Mesendoderm (in vitro differentiated cells): Measurements from ENCODE around the gene HDAC11.

Experiments used
- DNase-seq: peaks from one replicate; pipeline ENCODE4 v3.0.0; 2013
- H2AK5ac ChIP-seq: 2 replicates; pipeline ENCODE4 v1.6.1; 2013; ENCODE audit warnings: low read length, inconsistent platforms
- H2BK120ac ChIP-seq: 2 replicates; pipeline ENCODE4 v1.6.1; 2013; ENCODE audit warnings: low read depth, mild to moderate bottlenecking, low read length, moderate library complexity, mixed read lengths
- H2BK15ac ChIP-seq: replicated peaks from 2 replicates; pipeline ENCODE4 v1.6.1; 2013; ENCODE audit warnings: low read depth, mild to moderate bottlenecking, moderate library complexity
- H2BK5ac ChIP-seq: 2 replicates; pipeline ENCODE4 v1.6.1; 2013; ENCODE audit warnings: low read length, inconsistent platforms
- H3K18ac ChIP-seq: 2 replicates; pipeline ENCODE4 v1.6.1; 2013; ENCODE audit warnings: mild to moderate bottlenecking, low read length, mixed read lengths
- H3K23ac ChIP-seq: one replicate; pipeline ENCODE4 v1.6.1; 2013; ENCODE audit warnings: low read length
- H3K27ac ChIP-seq: 2 replicates; pipeline ENCODE4 v1.5.1; 2013; ENCODE audit warnings: low read depth, mild to moderate bottlenecking, inconsistent platforms, low read length, moderate library complexity
- H3K27me3 ChIP-seq: 2 replicates; pipeline ENCODE4 v1.6.1; 2013; ENCODE audit warnings: low read length, control low read depth, mild to moderate bottlenecking, inconsistent platforms; ENCODE audit not compliant: insufficient read depth, poor library complexity
- H3K36me3 ChIP-seq: 2 replicates; pipeline ENCODE4 v1.6.1; 2013; ENCODE audit warnings: low read length, inconsistent platforms; ENCODE audit not compliant: control insufficient read depth, insufficient read depth
- H3K4ac ChIP-seq: one replicate; pipeline ENCODE4 v1.6.1; 2013; ENCODE audit warnings: low read depth, mild to moderate bottlenecking, low read length, moderate library complexity
- H3K4me1 ChIP-seq: 2 replicates; pipeline ENCODE4 v1.6.1; 2013; ENCODE audit warnings: low read depth, low read length, inconsistent platforms; ENCODE audit not compliant: control insufficient read depth
- H3K4me2 ChIP-seq: 2 replicates; pipeline ENCODE4 v1.6.1; 2013; ENCODE audit warnings: low read length
- H3K4me3 ChIP-seq: 2 replicates; pipeline ENCODE4 v1.5.1; 2013; ENCODE audit warnings: mild to moderate bottlenecking, low read length
- H3K56ac ChIP-seq: one replicate; pipeline ENCODE4 v1.6.1; 2013; ENCODE audit warnings: low read length
- H3K79me1 ChIP-seq: 2 replicates; pipeline ENCODE4 v1.6.1; 2013; ENCODE audit warnings: low read length, inconsistent platforms
- H3K79me2 ChIP-seq: 2 replicates; pipeline ENCODE4 v1.6.1; 2013; ENCODE audit warnings: mild to moderate bottlenecking, low read length; ENCODE audit not compliant: control insufficient read depth, insufficient read depth
- H3K9ac ChIP-seq: 2 replicates; pipeline ENCODE4 v1.6.1; 2013; ENCODE audit warnings: low read length, inconsistent platforms
- H4K5ac ChIP-seq: one replicate; pipeline ENCODE4 v1.6.1; 2013; ENCODE audit warnings: low read length
- H4K8ac ChIP-seq: one replicate; pipeline ENCODE4 v1.6.1; 2013; ENCODE audit warnings: low read depth, mild to moderate bottlenecking, control low read depth, low read length, moderate library complexity
- WGBS: extraction: QIAGEN DNeasy Blood & Tissue Kit; methylation state at CpG from one replicate; pipeline ENCODE4 v1.1.7; 2013; ENCODE audit warnings: low lambda C conversion rate, missing lambda C conversion rate; ENCODE audit not compliant: insufficient coverage; ENCODE audit errors: extremely low coverage; 5-methylcytosine and 5-hydroxymethylcytosine counted together

Gene HDAC11

DNA sequence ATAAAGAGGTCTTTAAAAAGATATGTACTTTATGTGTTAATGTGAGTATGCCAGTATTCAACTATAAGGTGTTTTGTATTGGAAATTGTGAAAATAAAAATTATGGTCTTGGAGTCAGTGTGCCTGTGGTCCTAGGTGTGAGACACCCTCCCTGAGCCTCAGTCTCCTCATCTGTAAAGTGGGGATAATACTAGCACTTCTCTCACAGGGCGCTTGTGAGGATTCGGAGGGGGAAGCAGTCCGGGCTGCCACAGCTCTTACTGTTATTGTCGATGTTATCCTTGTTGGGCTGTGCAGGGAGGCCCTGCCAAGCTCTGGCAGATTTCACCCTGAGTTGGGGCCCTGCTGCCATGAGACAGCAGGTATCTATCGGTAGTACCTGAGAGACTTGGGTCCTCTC lies 42.1 kb downstream of the HDAC11 start:
- Histone ChIP-seq H3K23ac (no peak overlapping the region), H2AK5ac (no peak overlapping the region), H4K5ac (no peak overlapping the region), H2BK120ac (no peak overlapping the region), H3K9ac (no peak overlapping the region), H3K27ac (no peak overlapping the region), H4K8ac (no peak overlapping the region), H3K18ac (no peak overlapping the region), H3K79me1 (no peaks in the 10 kb centered on the region), H2BK15ac (no peak overlapping the region), H3K4me1 (no peaks in the 10 kb centered on the region), H2BK5ac (no peak overlapping the region), H3K4me3 (no peak overlapping the region), H3K79me2 (no peaks in the 10 kb centered on the region), H3K4me2 (no peak overlapping the region), H3K27me3 (no peaks in the 10 kb centered on the region), H3K56ac (no peak overlapping the region), H3K36me3 (no peaks in the 10 kb centered on the region), H3K4ac (no peak overlapping the region)
- no peak for DNase-seq
- WGBS: no CpG with 5 or more reads among the region's 5 CpGs

GRCh38 chr3:13524979-13525669 lies 45.0 kb downstream of the HDAC11 start:
- Histone ChIP-seq H3K27me3 (no peaks in the 10 kb centered on the region), H4K5ac (no peak overlapping the region), H3K27ac (no peak overlapping the region), H2BK15ac (no peak overlapping the region), H4K8ac (no peak overlapping the region), H2AK5ac (no peak overlapping the region), H3K4me2 (no peak overlapping the region), H3K56ac (no peak overlapping the region), H2BK120ac (no peak overlapping the region), H3K4ac (no peak overlapping the region), H3K79me2 (no peaks in the 10 kb centered on the region), H3K79me1 (no peaks in the 10 kb centered on the region), H3K4me1 (no peaks in the 10 kb centered on the region), H3K4me3 (no peak overlapping the region), H3K9ac (no peak overlapping the region), H3K23ac (no peak overlapping the region), H3K18ac (no peak overlapping the region), H2BK5ac (no peak overlapping the region), H3K36me3 (no peaks in the 10 kb centered on the region)
- no peak for DNase-seq
- no CpG with 5 or more reads among the region's 10 CpGs for WGBS

- Histone ChIP-seq H3K4me2 (no peak overlapping the region), H2BK5ac (no peak overlapping the region), H2BK15ac (no peak overlapping the region), H3K27ac (no peak overlapping the region), H4K5ac (no peak overlapping the region), H3K18ac (peak overlapping the region; percentile 18), H3K79me1 (no peaks in the 10 kb centered on the region), H2AK5ac (no peak overlapping the region), H3K4ac (peak overlapping the region; percentile 28), H4K8ac (no peak overlapping the region), H3K27me3 (no peaks in the 10 kb centered on the region), H3K56ac (peak overlapping the region; percentile 61), H3K36me3 (no peaks in the 10 kb centered on the region), H3K79me2 (no peaks in the 10 kb centered on the region), H3K4me3 (no peak overlapping the region), H3K23ac (no peak overlapping the region), H3K4me1 (no peaks in the 10 kb centered on the region), H2BK120ac (no peak overlapping the region), H3K9ac (peak overlapping the region; percentile 2)
- no CpG with 5 or more reads among the region's 20 CpGs for WGBS
- no peak for DNase-seq
These were observed 45.9 kb downstream of the HDAC11 start for GRCh38 chr3:13525827-13526625.

DNA sequence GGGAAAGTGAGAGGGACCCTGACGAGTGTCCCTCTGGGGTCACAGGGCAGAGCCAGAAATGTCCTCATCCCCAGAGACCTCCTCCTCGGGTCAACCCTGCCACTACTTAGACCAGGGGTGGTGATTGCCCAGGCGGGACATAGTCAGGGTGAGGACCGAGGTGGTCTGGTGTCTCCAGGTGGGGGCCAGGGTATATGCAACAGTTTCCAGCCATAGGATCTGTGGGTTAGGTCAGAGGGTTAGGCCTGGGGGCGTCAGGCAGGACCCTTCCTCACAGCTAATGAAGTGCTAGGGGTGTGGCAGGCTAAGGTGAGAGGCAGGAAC lies 46.5 kb downstream of the HDAC11 start:
- H4K8ac ChIP-seq: no peak overlapping the region
- no CpG with 5 or more reads among the region's 5 CpGs for WGBS

GRCh38 chr3:13528217-13528867 lies 48.2 kb downstream of the HDAC11 start:
- WGBS: no CpG with 5 or more reads among the region's 11 CpGs
- no peak overlapping the region for H3K27ac ChIP-seq
- peak overlapping the region; percentile 73 for H3K56ac ChIP-seq
- peak overlapping the region; percentile 40 for H3K9ac ChIP-seq
- no peaks in the 10 kb centered on the region for H3K27me3 ChIP-seq
- H2BK120ac ChIP-seq: no peak overlapping the region
- H3K23ac ChIP-seq: peak overlapping the region; percentile 30
- peak; percentile 96 for DNase-seq
- H3K79me1 ChIP-seq: no peaks in the 10 kb centered on the region
- H3K79me2 ChIP-seq: no peaks in the 10 kb centered on the region
- H3K36me3 ChIP-seq: no peaks in the 10 kb centered on the region
- no peaks in the 10 kb centered on the region for H3K4me1 ChIP-seq
- no peak overlapping the region for H3K18ac ChIP-seq
- no peak overlapping the region for H4K8ac ChIP-seq
- no peak overlapping the region for H2AK5ac ChIP-seq
- no peak overlapping the region for H2BK15ac ChIP-seq
- H2BK5ac ChIP-seq: no peak overlapping the region
- peak overlapping the region; percentile 21 for H4K5ac ChIP-seq
- H3K4me3 ChIP-seq: no peak overlapping the region
- no peak overlapping the region for H3K4ac ChIP-seq
- H3K4me2 ChIP-seq: no peak overlapping the region

More for the DNA sequence above, 46.5 kb downstream of the HDAC11 start:
- Histone ChIP-seq H3K4ac (no peak overlapping the region), H3K9ac (no peak overlapping the region), H3K79me2 (no peaks in the 10 kb centered on the region), H3K27ac (no peak overlapping the region), H3K4me2 (no peak overlapping the region), H2BK5ac (no peak overlapping the region), H3K18ac (no peak overlapping the region), H4K5ac (no peak overlapping the region), H3K27me3 (no peaks in the 10 kb centered on the region), H3K4me3 (no peak overlapping the region), H3K4me1 (no peaks in the 10 kb centered on the region), H2BK15ac (no peak overlapping the region), H3K79me1 (no peaks in the 10 kb centered on the region), H3K36me3 (no peaks in the 10 kb centered on the region), H3K56ac (peak overlapping the region; percentile 61), H2AK5ac (no peak overlapping the region), H2BK120ac (no peak overlapping the region), H3K23ac (no peak overlapping the region)
- no peak for DNase-seq
